ENCODE results near the gene LCE1D.
A peak's percentile ranks its signal among the peaks of the same experiment; 100 is the strongest.

The LCE1D gene

DNA sequence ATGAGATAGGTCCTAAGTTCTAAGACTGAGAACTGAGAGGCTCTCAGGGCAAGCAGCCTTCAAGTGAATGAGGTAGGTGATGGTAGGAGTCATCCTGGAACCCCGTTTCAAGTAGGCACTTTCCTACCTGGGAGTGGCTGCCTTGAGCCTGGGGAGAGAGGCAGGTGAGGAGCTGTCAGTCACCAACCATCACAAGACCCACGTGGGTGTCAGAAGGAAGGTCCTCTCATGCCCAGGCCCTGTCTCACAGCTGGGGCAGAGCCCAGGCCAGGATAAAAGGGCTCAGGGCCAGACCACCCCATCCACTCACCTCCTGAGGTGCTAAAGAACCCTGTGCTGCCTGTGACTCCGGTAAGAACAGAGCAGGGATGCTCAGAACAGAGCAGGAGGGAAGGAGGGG, at the start of gene LCE1D:
LCE1D (plus strand) TSS at position 301 of the 400 bp plus-strand sequence. CDS start 1,074 bp downstream, outside the sequence.
- DNase-seq, result no peak

- no peak for DNase-seq
These were observed 48.7 kb upstream of the LCE1D start for GRCh38 chr1:152747831-152748230.

- DNase-seq, result no peak
These were observed 44.3 kb upstream of the LCE1D start for GRCh38 chr1:152752225-152752624.

GRCh38 chr1:152753586-152753985, 42.9 kb upstream of the LCE1D start:
- DNase-seq, result no peak

DNA sequence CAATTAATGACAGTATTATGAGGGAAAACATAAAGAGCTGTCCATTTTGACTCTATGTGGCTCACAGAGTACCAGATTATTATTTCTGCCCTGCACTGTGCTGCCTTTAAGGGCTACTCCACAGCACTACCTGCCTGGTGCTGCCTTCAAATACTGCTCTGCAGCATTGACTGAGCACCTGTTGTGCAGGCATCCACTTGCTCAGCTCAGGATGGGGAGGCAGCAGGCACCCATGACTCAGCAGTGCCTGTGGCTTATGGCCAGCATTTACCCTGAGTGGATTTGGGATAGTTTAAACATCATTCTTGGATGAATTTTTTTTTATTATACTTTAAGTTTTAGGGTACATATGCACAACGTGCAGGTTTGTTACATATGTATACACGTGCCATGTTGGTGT, 39.6 kb upstream of the LCE1D start:
- DNase-seq, result no peak

GRCh38 chr1:152757747-152758146, 38.8 kb upstream of the LCE1D start, which contains the start of gene KPRP:
TSS of gene KPRP (plus strand) at chr1:152758025. CDS start at chr1:152759589, 1,564 bp downstream.
- no peak for DNase-seq

DNA sequence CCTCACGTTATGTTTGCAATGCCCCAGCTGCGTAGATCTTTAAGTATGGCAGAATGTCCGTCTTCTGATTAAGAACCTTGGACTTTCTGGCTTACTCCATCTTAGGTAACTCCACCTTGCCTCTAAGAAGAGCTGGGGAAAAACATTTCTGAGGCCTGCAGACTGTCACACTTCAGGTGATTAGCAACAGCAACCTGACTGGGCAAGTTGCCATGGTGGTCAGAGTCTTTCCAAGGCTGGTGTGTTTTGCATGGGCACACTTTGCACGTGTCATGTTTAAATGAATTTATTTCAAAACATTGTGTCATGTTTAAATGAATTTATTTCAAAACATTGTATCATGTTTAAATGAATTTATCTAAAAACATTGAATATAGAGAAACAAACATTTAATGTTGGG, 37.9 kb upstream of the LCE1D start:
- DNase-seq, result no peak

DNA sequence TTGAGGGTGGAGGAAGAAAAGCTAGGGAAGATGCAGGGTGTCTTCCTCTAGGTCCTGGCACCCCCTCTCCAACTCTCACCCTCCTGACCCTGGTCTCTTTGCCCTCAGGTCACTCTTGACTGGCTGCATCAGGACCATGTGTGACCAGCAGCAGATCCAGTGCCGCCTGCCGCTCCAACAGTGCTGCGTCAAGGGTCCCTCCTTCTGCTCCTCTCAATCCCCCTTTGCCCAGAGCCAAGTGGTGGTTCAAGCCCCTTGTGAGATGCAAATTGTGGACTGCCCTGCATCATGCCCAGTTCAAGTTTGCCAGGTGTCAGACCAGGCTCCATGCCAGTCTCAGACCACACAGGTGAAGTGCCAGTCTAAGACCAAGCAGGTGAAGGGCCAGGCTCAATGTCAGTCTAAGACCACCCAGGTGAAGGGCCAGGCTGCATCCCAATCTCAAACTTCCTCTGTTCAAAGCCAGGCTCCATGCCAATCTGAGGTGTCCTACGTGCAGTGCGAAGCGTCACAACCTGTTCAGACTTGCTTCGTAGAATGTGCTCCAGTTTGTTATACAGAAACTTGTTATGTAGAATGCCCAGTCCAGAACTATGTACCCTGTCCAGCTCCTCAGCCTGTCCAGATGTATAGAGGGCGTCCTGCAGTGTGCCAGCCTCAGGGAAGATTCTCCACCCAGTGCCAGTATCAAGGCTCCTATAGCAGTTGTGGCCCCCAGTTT, 36.9 kb upstream of the LCE1D start:
- no peak for DNase-seq

- no peak for DNase-seq
These were observed 35.9 kb upstream of the LCE1D start for GRCh38 chr1:152760551-152761190.

- no peak for DNase-seq
These were observed 34.8 kb upstream of the LCE1D start for GRCh38 chr1:152761609-152762213.

GRCh38 chr1:152768847-152769533, 27.5 kb upstream of the LCE1D start:
- no peak for DNase-seq

- no peak for DNase-seq
These were observed 26.1 kb upstream of the LCE1D start for GRCh38 chr1:152770411-152770810.

- DNase-seq, result no peak
These were observed 21.6 kb upstream of the LCE1D start, which contains the start of gene LCE1F for GRCh38 chr1:152774875-152775274. TSS of gene LCE1F (plus strand) at chr1:152775140. CDS start at chr1:152776372, 1,232 bp downstream.

DNA sequence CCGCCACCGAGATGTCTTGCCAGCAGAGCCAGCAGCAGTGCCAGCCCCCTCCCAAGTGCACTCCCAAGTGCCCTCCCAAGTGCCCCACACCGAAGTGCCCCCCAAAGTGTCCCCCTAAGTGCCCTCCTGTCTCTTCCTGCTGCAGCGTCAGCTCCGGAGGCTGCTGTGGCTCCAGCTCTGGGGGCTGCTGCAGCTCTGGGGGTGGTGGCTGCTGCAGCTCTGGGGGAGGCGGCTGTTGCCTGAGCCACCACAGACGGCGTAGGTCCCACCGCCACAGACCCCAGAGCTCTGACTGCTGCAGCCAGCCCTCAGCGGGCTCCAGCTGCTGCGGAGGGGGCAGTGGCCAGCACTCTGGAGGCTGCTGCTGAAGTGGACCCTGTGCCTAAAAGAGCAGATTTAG, 20.2 kb upstream of the LCE1D start:
- no peak for DNase-seq

DNA sequence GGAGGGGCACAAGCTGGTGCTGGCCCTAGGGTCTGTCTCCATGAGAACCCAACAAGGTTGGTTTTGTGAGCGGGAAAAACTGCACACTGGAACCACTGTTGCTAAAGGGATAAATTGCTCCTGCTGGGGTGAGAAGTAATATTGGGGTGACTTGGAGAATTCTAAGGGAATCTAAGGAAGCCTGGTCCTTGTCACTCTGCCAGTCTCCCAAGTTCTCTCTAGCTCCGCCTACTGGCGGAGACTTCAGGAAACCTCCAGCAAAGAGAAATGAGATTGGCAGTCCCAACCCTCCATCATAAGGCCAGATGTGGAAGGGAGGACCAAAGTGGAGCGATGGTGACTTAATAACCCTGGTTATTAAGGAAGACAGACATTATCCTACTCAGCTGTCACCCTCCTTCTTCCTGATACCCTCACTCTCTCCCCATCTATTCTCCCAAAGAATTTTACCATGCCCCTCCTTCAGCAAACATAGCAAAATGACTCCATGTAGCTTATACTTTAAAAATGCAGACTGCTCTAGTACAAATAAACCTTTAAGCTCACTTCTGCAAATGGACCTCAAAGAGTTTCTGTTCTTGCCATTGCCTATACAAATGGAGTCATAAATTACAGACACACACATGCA, 18.9 kb upstream of the LCE1D start:
- peak; percentile 13 for DNase-seq

- DNase-seq, result no peak
These were observed 13.4 kb upstream of the LCE1D start for GRCh38 chr1:152783095-152783494.

GRCh38 chr1:152786077-152786476, 10.4 kb upstream of the LCE1D start, which contains the start of gene LCE1E:
TSS of gene LCE1E (plus strand) at chr1:152786257. CDS start at chr1:152787300, 1,043 bp downstream.
- no peak for DNase-seq

- no peak for DNase-seq
These were observed 835 bp upstream of the LCE1D start for GRCh38 chr1:152795686-152796085.

DNA sequence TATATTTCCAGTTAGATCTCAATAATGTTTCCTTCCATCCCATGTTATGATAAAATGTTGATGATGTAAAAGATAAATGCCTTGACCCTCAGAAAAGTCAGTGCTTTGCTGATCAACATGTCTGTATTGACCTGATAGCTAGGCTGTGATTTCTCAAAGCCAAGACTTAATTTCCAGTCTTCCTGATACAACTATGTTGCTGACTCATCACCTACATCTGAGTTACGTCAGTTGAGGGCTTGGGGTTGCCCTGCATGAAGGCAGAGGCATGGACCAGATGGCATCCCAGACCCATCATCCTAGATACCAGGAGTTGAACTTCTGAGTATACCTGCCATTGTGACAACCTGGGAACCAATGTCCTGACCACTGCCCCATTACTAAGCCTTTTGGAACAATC, 4.8 kb downstream of the LCE1D start:
- no peak for DNase-seq

GRCh38 chr1:152806576-152806975, 10.1 kb downstream of the LCE1D start, which contains the start of gene LCE1C:
TSS of gene LCE1C (minus strand) at chr1:152806651. CDS start at chr1:152805478, 1,173 bp downstream.
- no peak for DNase-seq

DNA sequence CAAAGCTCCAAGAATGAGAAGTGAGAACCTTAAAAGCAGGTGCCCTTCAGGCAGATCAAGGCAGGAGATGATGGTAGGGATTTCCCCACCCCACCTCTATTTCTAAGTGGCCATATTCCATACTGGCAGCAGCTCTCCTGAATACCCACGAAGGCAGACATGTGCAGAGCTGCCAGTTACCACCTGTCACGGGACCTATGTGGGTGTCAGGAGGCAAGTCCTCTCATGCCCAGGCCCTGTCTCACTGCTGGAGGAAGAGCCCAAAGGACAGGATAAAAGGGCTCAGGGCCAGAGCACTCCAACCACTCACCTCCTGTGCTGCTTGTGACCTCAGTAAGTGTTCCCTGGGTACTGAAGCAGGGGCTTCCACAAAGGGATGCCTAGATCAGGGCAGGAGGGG, 14.5 kb downstream of the LCE1D start:
- no peak for DNase-seq

DNA sequence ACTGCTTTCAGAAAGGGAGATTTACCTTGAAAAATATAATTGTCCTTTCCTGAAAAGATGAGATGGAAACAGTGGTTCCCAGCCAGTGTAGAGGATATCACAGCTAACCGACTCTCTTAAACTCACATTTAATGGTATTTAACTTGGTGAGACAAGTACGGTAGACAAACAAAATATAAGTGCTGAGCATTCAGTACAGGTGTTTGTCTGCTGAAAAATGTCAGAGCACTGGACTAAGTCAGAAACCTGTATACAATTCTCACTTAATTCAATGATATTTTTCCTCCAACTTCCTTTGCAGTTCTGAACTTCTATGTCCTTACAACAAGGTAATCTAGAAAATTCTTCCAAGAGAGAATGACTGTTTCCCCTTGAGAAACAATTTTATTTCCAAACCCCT, 15.2 kb downstream of the LCE1D start, which contains the start of gene LCE1B:
LCE1B (plus strand) TSS at position 301 of the 400 bp plus-strand sequence. CDS start 476 bp downstream, outside the sequence.
- DNase-seq, result no peak
